GM23338 (cell line): ENCODE data around the gene C2CD4B.

Experiments used
- CREB1 ChIP-seq: fragments of 250-450 bp; sonication (Bioruptor Pico); IDR thresholded peaks from 2 replicates; pipeline ENCODE4 v1.5.0; 2020; ENCODE audit warnings: low read depth, mild to moderate bottlenecking, moderate library complexity
- EZH2 ChIP-seq: fragments of 200-600 bp; sonication (generic); IDR thresholded peaks from one replicate; pipeline ENCODE4 v1.8.0; 2017; ENCODE audit warnings: antibody characterized with exemption, mild to moderate bottlenecking, low read depth; ENCODE audit not compliant: unreplicated experiment
- EZH2phosphoT487 ChIP-seq: fragments of 200-600 bp; sonication (generic); IDR thresholded peaks from one replicate; pipeline ENCODE4 v1.8.1; 2018; ENCODE audit warnings: antibody characterized with exemption; ENCODE audit not compliant: unreplicated experiment
- JUNB ChIP-seq: IDR thresholded peaks from one replicate; pipeline ENCODE4 v1.6.1; 2016; ENCODE audit warnings: antibody characterized with exemption; ENCODE audit not compliant: unreplicated experiment
- POLR2AphosphoS5 ChIP-seq: IDR thresholded peaks from 2 replicates; pipeline ENCODE4 v1.6.1; 2016; ENCODE audit warnings: antibody characterized with exemption, low read depth
- STAT1 ChIP-seq: IDR thresholded peaks from one replicate; pipeline ENCODE4 v1.6.1; 2016; ENCODE audit warnings: antibody characterized with exemption; ENCODE audit not compliant: unreplicated experiment
- ZNF114 ChIP-seq: fragments of 250-450 bp; sonication (Bioruptor Pico); IDR thresholded peaks from 2 replicates; pipeline ENCODE4 v1.5.0; 2020; ENCODE audit warnings: mild to moderate bottlenecking, moderate library complexity
- ZNF331 ChIP-seq: fragments of 250-450 bp; sonication (Bioruptor Pico); IDR thresholded peaks from 2 replicates; pipeline ENCODE4 v1.5.0; 2020; ENCODE audit warnings: low read depth, mild to moderate bottlenecking, moderate library complexity
- TF ChIP-seq, protein P1 (sequence below), 2 experiments: fragments of 200-600 bp in 1 of 2; sonication (generic) in 1 of 2; conservative IDR thresholded peaks; 2 replicates each; pipeline versions ENCODE4 v1.5.1 to v1.6.1; 2016 to 2017; ENCODE audit warnings: antibody characterized with exemption in 2 of 2, low read depth in 2 of 2, mild to moderate bottlenecking in 2 of 2, moderate library complexity in 1 of 2
- TF ChIP-seq, protein P2 (sequence below): IDR thresholded peaks from one replicate; pipeline ENCODE4 v1.6.1; 2018; ENCODE audit warnings: antibody characterized with exemption; ENCODE audit not compliant: unreplicated experiment
- TF ChIP-seq, protein P3 (sequence below): IDR thresholded peaks from 2 replicates; pipeline ENCODE4 v1.6.1; 2016; ENCODE audit warnings: antibody characterized with exemption

DNA sequence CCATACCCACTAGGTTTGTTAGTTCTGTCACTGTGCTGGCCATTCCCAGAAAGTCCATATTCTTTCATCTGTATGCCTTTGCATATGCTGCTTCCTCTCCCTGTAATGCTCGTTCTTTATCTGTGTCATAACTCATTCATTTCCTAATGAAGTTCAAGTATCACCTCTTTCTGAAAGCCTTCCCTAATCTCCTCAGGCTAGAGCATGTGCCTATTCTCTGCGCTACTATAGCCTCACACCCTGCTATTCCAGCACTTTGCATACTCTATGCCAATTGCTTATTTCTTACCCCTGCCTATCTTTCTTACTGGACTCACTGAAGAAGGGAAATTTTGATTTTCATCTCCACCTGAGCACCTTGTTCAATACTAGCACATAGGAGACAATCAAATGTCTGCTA is 25.6 kb upstream of the C2CD4B start:
- TF ChIP-seq, protein P1, sequence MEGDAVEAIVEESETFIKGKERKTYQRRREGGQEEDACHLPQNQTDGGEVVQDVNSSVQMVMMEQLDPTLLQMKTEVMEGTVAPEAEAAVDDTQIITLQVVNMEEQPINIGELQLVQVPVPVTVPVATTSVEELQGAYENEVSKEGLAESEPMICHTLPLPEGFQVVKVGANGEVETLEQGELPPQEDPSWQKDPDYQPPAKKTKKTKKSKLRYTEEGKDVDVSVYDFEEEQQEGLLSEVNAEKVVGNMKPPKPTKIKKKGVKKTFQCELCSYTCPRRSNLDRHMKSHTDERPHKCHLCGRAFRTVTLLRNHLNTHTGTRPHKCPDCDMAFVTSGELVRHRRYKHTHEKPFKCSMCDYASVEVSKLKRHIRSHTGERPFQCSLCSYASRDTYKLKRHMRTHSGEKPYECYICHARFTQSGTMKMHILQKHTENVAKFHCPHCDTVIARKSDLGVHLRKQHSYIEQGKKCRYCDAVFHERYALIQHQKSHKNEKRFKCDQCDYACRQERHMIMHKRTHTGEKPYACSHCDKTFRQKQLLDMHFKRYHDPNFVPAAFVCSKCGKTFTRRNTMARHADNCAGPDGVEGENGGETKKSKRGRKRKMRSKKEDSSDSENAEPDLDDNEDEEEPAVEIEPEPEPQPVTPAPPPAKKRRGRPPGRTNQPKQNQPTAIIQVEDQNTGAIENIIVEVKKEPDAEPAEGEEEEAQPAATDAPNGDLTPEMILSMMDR (conservative IDR thresholded peaks at IDR 0.05; ENCODE audit: low read depth in 2 of 2) = no peak
- TF ChIP-seq EZH2 (no peak), POLR2AphosphoS5 (no peak), ZNF331 (CRISPR knock-in tag) (no peak), CREB1 (no peak), STAT1 (no peak), EZH2phosphoT487 (no peak), JUNB (no peak), ZNF114 (CRISPR knock-in tag) (no peak)
- TF ChIP-seq, protein P2, sequence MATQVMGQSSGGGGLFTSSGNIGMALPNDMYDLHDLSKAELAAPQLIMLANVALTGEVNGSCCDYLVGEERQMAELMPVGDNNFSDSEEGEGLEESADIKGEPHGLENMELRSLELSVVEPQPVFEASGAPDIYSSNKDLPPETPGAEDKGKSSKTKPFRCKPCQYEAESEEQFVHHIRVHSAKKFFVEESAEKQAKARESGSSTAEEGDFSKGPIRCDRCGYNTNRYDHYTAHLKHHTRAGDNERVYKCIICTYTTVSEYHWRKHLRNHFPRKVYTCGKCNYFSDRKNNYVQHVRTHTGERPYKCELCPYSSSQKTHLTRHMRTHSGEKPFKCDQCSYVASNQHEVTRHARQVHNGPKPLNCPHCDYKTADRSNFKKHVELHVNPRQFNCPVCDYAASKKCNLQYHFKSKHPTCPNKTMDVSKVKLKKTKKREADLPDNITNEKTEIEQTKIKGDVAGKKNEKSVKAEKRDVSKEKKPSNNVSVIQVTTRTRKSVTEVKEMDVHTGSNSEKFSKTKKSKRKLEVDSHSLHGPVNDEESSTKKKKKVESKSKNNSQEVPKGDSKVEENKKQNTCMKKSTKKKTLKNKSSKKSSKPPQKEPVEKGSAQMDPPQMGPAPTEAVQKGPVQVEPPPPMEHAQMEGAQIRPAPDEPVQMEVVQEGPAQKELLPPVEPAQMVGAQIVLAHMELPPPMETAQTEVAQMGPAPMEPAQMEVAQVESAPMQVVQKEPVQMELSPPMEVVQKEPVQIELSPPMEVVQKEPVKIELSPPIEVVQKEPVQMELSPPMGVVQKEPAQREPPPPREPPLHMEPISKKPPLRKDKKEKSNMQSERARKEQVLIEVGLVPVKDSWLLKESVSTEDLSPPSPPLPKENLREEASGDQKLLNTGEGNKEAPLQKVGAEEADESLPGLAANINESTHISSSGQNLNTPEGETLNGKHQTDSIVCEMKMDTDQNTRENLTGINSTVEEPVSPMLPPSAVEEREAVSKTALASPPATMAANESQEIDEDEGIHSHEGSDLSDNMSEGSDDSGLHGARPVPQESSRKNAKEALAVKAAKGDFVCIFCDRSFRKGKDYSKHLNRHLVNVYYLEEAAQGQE = no peak
- TF ChIP-seq, protein P3, sequence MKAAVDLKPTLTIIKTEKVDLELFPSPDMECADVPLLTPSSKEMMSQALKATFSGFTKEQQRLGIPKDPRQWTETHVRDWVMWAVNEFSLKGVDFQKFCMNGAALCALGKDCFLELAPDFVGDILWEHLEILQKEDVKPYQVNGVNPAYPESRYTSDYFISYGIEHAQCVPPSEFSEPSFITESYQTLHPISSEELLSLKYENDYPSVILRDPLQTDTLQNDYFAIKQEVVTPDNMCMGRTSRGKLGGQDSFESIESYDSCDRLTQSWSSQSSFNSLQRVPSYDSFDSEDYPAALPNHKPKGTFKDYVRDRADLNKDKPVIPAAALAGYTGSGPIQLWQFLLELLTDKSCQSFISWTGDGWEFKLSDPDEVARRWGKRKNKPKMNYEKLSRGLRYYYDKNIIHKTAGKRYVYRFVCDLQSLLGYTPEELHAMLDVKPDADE = no peak
